Measurements from ENCODE around the gene ZDHHC4. TPM values are rescaled to one million over a fixed set of nuclear protein-coding genes. Genes with fewer than 3 reads are reported as not detected.

Gene ZDHHC4
- total and polyA plus RNA-seq, 2 of the 13 experiments (the other 11 are each of a cell fraction or from before 2014, with no cell fraction given) = 83.2 to 188 TPM

GRCh38 chr7:6615723-6616555, 38.7 kb downstream of the ZDHHC4 start (continued):
- TF ChIP-seq PITX1 (CRISPR knock-in tag; IDR thresholded peaks at IDR 0.05) (0 out of 2 replicates have a peak, but pooled peaks have one; percentile 42), GABPA (IDR thresholded peaks at IDR 0.05; ENCODE audit: low read depth, low read length) (peak; percentile 35; the same call in 1 of the 2 replicates), GABPA (CRISPR knock-in tag; IDR thresholded peaks at IDR 0.05; ENCODE audit: low read depth) (peak; percentile 68), CREBL2 (CRISPR knock-in tag; IDR thresholded peaks at IDR 0.05; ENCODE audit: borderline replicate concordance) (no peak), SPEN (CRISPR knock-in tag; IDR thresholded peaks at IDR 0.05; ENCODE audit: low read depth) (peak; percentile 53; the same call in 1 of the 2 replicates), HDAC1 (CRISPR knock-in tag; IDR thresholded peaks at IDR 0.05) (peak; percentile 82), ZSCAN9 (CRISPR knock-in tag; IDR thresholded peaks at IDR 0.05; ENCODE audit: borderline replicate concordance) (peak; percentile 20; the same call in 1 of the 2 replicates), ZFP91 (CRISPR knock-in tag; IDR thresholded peaks at IDR 0.05; ENCODE audit: borderline replicate concordance) (peak; percentile 71; the same call in 1 of the 2 replicates), ZBTB33 (CRISPR knock-in tag; IDR thresholded peaks at IDR 0.05) (peak; percentile 95), ZNF441 (CRISPR knock-in tag; IDR thresholded peaks at IDR 0.05; ENCODE audit: borderline replicate concordance) (0 out of 2 replicates have a peak, but pooled peaks have one; percentile 34), ZGPAT (CRISPR knock-in tag; IDR thresholded peaks at IDR 0.05) (peak; percentile 61; the same call in 1 of the 2 replicates), NR2C2 (CRISPR knock-in tag; IDR thresholded peaks at IDR 0.05; ENCODE audit: borderline replicate concordance) (peak; percentile 74), LCORL (IDR thresholded peaks at IDR 0.05) (no peak), LCORL (CRISPR knock-in tag; IDR thresholded peaks at IDR 0.05) (peak; percentile 43; the same call in 1 of the 2 replicates), ZNF816 (CRISPR knock-in tag; IDR thresholded peaks at IDR 0.05; ENCODE audit: borderline replicate concordance) (0 out of 2 replicates have a peak, but pooled peaks have one; percentile 45), ZBTB7B (CRISPR knock-in tag; IDR thresholded peaks at IDR 0.05) (peak; percentile 74), ELF1 (CRISPR knock-in tag; IDR thresholded peaks at IDR 0.05) (peak; percentile 75), ZBTB10 (CRISPR knock-in tag; IDR thresholded peaks at IDR 0.05; ENCODE audit: borderline replicate concordance) (0 out of 2 replicates have a peak, but pooled peaks have one; percentile 18), DRAP1 (CRISPR knock-in tag; IDR thresholded peaks at IDR 0.05) (peak; percentile 55; the same call in 1 of the 2 replicates), PTBP1 (IDR thresholded peaks at IDR 0.05; ENCODE audit: low read depth, low read length, poor library complexity, severe bottlenecking) (peak; percentile 62)
